ENCODE measurements around the gene CREB3L2.

Gene CREB3L2

DNA sequence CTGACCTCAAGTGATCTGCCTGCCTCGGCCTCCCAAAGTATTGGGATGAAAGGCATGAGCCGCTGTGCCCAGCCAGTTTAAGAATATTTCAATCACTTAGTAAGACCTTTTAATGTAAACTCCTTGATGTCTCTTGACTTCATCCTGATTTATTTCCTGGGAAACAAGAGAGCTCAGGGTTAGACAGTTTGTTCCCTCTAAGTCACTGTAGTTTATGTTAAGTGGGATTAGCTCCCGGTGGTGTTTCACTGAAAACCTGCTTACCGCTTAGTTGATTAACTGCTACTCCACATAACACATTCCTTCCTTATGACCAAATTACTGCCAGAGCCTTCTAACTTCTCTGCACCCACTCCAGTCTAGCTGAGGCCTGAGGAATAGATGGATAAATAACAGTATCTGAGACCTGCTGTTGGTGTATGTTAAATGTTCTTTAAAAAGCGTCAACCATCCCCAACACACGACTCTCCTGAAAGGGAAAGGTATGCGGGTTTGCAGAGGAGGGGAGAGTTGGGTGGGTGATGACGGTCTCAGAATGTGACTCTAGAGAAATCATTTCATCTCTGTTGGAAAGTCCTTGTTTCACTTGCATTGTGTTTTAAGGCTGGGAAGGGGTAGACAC lies 48.7 kb downstream of the CREB3L2 start:
- H3K4me3 ChIP-seq (ENCODE audit: low read length), result no peak overlapping the region
- DNase-seq (ENCODE audit: low read depth), result peak; percentile 87
- TF ChIP-seq, protein P1, sequence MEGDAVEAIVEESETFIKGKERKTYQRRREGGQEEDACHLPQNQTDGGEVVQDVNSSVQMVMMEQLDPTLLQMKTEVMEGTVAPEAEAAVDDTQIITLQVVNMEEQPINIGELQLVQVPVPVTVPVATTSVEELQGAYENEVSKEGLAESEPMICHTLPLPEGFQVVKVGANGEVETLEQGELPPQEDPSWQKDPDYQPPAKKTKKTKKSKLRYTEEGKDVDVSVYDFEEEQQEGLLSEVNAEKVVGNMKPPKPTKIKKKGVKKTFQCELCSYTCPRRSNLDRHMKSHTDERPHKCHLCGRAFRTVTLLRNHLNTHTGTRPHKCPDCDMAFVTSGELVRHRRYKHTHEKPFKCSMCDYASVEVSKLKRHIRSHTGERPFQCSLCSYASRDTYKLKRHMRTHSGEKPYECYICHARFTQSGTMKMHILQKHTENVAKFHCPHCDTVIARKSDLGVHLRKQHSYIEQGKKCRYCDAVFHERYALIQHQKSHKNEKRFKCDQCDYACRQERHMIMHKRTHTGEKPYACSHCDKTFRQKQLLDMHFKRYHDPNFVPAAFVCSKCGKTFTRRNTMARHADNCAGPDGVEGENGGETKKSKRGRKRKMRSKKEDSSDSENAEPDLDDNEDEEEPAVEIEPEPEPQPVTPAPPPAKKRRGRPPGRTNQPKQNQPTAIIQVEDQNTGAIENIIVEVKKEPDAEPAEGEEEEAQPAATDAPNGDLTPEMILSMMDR (conservative IDR thresholded peaks at IDR 0.05; ENCODE audit: low read length), result no peak

DNA sequence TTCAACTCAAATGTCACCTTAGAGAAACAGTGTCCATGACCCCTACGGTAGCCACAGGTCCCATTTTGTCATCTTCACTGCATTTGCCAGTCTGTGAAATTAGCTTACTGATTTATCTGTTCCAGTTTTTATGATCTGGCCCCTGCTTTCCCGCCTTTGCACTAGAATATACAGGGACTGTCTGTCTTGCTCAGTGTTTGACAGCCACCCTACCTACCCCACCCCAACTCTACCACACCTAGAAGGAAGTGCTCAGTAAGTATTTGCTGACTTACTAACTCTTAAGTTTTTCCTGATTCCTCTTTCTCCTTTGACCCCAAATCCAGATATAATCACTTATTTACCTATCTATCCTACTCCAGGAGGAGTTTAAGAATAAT lies 49.5 kb downstream of the CREB3L2 start:
- TF ChIP-seq, protein P1 (conservative IDR thresholded peaks at IDR 0.05; ENCODE audit: low read length), result no peak
- DNase-seq (ENCODE audit: low read depth), result no peak
- H3K4me3 ChIP-seq (ENCODE audit: low read length), result no peak overlapping the region

DNA sequence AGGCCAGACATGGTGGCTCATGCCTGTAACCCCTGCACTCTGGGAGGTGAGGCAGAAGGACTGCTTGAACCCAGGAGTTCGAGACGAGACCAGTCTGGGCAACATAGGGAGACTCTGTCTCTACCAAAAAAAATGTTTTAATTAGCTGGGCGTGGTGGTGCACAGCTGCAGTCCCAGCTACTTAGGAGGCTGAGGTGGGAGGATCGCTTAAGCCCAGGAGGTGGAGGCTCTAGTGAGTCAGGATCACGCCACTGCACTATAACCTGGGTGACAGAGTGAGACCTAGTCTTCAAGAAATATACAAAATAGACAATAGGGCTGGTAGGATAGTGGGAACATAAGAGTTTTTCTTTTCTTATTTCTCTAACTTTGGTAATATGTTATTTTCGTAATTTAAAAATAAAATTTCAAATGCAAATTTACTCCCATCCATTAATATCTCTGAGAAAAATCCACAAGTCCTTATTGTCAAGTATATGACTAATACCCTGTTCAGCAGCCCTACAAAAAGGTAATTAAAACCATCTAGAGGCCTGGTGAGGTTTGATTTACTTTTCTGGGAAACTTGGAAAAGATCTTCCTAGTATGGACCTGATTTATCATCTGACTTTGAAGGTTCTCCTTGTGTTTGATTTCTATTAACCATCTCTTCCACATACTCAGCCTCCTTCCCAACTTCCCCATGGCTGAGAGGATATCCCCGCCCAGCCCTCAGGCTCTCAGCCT lies 50.0 kb downstream of the CREB3L2 start:
- DNase-seq (ENCODE audit: low read depth), result no peak
- H3K4me3 ChIP-seq (ENCODE audit: low read length), result no peak overlapping the region
- TF ChIP-seq, protein P1 (conservative IDR thresholded peaks at IDR 0.05; ENCODE audit: low read length), result no peak

DNA sequence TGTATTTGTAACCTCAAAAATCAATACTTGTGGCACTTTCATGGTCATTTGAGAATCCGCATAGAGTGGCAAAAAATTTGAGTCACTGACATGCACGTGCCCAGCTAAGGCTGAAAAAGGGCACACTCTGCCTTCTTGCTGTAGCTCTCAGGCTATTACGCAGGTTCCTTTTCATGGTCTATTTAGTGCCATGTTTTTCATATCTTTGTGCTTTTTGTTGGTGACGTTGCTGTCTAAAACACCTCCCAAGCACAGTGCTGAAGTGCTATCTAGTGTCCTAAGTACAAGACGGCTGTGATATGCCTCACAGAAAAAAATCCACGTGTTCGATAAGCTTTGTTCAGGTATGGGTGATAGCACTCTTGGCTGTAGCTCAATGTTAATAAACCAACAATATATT lies 50.9 kb downstream of the CREB3L2 start:
- H3K4me3 ChIP-seq (ENCODE audit: low read length), result no peak overlapping the region
- no peak for DNase-seq (ENCODE audit: low read depth)
- TF ChIP-seq, protein P1 (conservative IDR thresholded peaks at IDR 0.05; ENCODE audit: low read length), result no peak

DNA sequence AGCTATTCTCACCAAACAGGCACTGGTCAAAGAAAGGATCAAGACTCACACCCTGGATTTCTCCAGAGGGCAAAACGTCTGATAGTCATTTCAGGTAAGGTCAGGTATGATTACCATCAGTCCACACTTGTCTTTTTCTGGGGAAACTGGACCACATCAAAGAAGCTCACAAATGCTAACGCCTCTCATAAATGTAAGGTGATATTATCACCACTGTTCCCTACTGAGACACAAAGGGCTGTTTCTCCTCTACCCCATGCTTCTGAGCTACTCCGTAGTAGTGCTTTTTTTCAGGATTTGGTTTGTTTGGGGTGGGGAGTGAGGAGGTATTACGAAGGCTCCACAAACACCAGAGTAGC lies 51.6 kb downstream of the CREB3L2 start:
- no peak overlapping the region for H3K4me3 ChIP-seq (ENCODE audit: low read length)
- DNase-seq (ENCODE audit: low read depth), result no peak
- TF ChIP-seq, protein P1 (conservative IDR thresholded peaks at IDR 0.05; ENCODE audit: low read length), result no peak

DNA sequence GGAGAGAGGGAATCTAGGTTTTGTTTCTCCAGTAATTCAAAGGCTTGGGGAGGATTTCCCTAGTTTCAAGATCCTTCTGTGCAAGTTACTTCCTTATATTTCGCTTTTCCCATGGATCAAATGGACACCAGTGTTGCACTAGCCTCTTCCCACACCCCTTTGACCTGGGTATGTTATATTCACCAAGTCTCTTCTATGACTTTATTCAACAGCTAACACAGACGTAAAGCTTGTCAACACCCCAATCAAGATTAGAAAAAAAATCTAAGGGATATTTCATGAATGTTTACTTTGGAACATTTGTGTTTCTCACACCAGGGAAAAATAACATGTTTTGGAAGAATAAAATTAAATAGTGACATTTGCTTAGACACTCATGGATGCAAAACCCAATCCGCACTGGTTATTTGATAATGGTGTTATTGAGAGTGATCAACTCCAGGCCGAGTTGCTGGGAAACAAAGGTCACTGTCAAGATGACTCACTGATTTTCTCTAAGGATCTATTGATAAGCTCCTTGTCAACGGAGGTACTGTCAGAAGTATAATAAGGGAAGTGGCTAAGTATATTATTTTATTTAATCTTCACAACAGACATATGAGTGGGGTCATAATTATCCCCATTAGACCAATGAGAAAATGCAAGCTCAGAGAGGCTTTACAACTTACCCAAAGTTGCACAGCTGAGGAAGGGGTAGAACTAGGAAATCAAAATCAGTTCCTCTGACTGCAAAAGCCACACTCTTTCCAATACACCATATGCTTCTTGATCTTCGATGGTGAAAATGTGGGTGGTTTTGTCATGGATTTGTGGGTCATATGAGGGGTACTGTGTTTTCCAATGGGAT lies 52.2 kb downstream of the CREB3L2 start:
- TF ChIP-seq, protein P1 (conservative IDR thresholded peaks at IDR 0.05; ENCODE audit: low read length), result no peak
- no peak for DNase-seq (ENCODE audit: low read depth)
- no peak overlapping the region for H3K4me3 ChIP-seq (ENCODE audit: low read length)
